Loucy (cell line): ENCODE results near the gene HHATL.
A peak's percentile ranks its signal among the peaks of the same experiment; 100 is the strongest.

Experiments used
- H2AFZ ChIP-seq: fragments of 200-600 bp; sonication (generic); 2 replicates; pipeline ENCODE4 v1.6.0; 2016; ENCODE audit warnings: antibody characterized with exemption, mild to moderate bottlenecking, low read length, moderate library complexity
- H3F3A ChIP-seq: fragments of 200-600 bp; 2 replicates; pipeline ENCODE4 v1.6.0; 2016; ENCODE audit warnings: antibody characterized with exemption, low read depth, mild to moderate bottlenecking
- H3K27me3 ChIP-seq: fragments of 200-600 bp; sonication (generic); 2 replicates; pipeline ENCODE4 v1.6.1; 2014; ENCODE audit warnings: low read length, mild to moderate bottlenecking; ENCODE audit not compliant: insufficient read depth, poor library complexity, severe bottlenecking
- H3K36me3 ChIP-seq: fragments of 200-600 bp; sonication (generic); 2 replicates; pipeline ENCODE4 v1.6.1; 2016; ENCODE audit warnings: low read length; ENCODE audit not compliant: insufficient read depth
- H3K4me1 ChIP-seq: fragments of 200-600 bp; sonication (generic); 2 replicates; pipeline ENCODE4 v1.5.1; 2014; ENCODE audit warnings: low read length, mild to moderate bottlenecking; ENCODE audit not compliant: insufficient read depth, poor library complexity, severe bottlenecking
- H3K4me2 ChIP-seq: fragments of 200-600 bp; sonication (generic); 2 replicates; pipeline ENCODE4 v1.6.0; 2014; ENCODE audit warnings: antibody characterized with exemption, low read length, low read depth, mild to moderate bottlenecking; ENCODE audit not compliant: poor library complexity, severe bottlenecking
- H3K4me3 ChIP-seq: fragments of 200-600 bp; sonication (generic); 2 replicates; pipeline ENCODE4 v1.5.1; 2014; ENCODE audit warnings: low read length, mild to moderate bottlenecking, mixed read lengths; ENCODE audit not compliant: poor library complexity, severe bottlenecking
- H3K79me2 ChIP-seq: fragments of 200-600 bp; sonication (generic); 2 replicates; pipeline ENCODE4 v1.6.1; 2014; ENCODE audit warnings: low read length; ENCODE audit not compliant: insufficient read depth
- H3K9ac ChIP-seq: fragments of 200-600 bp; sonication (generic); 2 replicates; pipeline ENCODE4 v1.6.0; 2014; ENCODE audit warnings: mild to moderate bottlenecking, low read depth, low read length, moderate library complexity; ENCODE audit not compliant: poor library complexity, severe bottlenecking
- H3K9me2 ChIP-seq: fragments of 200-600 bp; sonication (generic); replicated peaks from 2 replicates; pipeline ENCODE4 v1.6.1; 2016; ENCODE audit warnings: low read depth, low read length, mixed read lengths
- H3K9me3 ChIP-seq: fragments of 200-600 bp; sonication (generic); 2 replicates; pipeline ENCODE4 v1.6.1; 2014; ENCODE audit warnings: mild to moderate bottlenecking, antibody characterized with exemption, low read length, low read depth; ENCODE audit not compliant: insufficient read depth
- H4K20me1 ChIP-seq: fragments of 200-600 bp; sonication (generic); 2 replicates; pipeline ENCODE4 v1.6.0; 2014; ENCODE audit warnings: antibody characterized with exemption, low read length, mild to moderate bottlenecking; ENCODE audit not compliant: insufficient read depth, poor library complexity, severe bottlenecking
- EZH2phosphoT487 ChIP-seq: fragments of 200-600 bp; IDR thresholded peaks from 2 replicates; pipeline ENCODE4 v1.6.1; 2018; ENCODE audit warnings: antibody characterized with exemption, mild to moderate bottlenecking, moderate library complexity, borderline replicate concordance
- TF ChIP-seq, protein P1 (sequence below): fragments of 200-600 bp; sonication (generic); conservative IDR thresholded peaks from 2 replicates; pipeline ENCODE4 v1.5.1; 2014; ENCODE audit warnings: mild to moderate bottlenecking, antibody characterized with exemption, low read length

HHATL gene

DNA sequence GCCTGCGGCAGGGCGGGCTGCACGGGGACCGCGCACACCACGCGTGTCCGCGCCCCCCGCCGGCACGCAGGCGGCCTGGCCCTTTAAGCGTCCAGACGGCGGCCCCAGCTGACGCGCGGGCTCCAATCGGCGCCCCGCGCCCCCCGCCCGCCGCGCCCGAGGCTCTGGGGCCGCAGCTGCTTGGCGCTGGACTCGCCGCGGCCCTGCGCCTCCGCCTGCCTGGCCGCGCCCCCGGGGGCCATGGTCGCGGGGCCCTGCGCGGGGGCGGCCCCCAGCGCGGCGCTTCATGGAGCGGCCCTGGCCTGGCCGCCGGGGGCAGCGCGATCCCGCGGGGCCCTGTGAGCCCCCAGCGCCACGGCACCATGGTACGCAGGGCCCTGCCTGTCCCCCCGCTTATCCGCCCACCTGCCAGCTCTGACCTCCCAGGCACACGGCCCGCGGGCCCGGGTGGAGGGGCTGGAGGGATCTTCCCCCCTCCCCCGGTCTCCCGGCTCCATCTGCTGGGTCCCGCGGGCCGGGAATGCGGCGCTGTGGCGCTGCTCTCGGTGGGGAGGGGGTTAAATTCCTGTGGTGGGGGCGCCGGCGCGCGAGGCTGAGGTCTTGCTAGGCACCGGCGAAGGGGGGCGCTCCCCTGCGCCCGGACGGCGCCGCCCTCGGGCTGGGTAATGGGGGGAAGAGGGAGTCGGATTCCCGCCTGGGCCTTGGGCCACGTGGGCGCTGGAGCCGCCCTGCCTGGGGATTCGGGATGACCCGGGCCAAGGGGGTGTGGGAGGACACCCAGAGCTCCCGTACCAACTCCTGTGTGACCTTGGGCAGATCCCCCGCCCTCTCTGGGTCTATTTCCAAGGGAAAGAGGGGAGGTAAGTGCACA lies 48.0 kb downstream of the HHATL start:
- Histone ChIP-seq H3F3A (no peaks in the 10 kb centered on the region), H3K79me2 (no peaks in the 10 kb centered on the region), H3K9me2 (no peaks in the 10 kb centered on the region), H3K4me3 (peak overlapping the region; percentile 71), H3K9ac (peak overlapping the region; percentile 53), H3K4me1 (peaks cover 20% of the 10 kb centered on the region), H3K27me3 (no peaks in the 10 kb centered on the region), H3K36me3 (no peaks in the 10 kb centered on the region), H2AFZ (peak overlapping the region; percentile 66; the same call in 1 of the 2 replicates), H3K9me3 (no peaks in the 10 kb centered on the region), H3K4me2 (peak overlapping the region; percentile 73), H4K20me1 (no peaks in the 10 kb centered on the region)
- no peak for TF ChIP-seq EZH2phosphoT487
- TF ChIP-seq, protein P1, sequence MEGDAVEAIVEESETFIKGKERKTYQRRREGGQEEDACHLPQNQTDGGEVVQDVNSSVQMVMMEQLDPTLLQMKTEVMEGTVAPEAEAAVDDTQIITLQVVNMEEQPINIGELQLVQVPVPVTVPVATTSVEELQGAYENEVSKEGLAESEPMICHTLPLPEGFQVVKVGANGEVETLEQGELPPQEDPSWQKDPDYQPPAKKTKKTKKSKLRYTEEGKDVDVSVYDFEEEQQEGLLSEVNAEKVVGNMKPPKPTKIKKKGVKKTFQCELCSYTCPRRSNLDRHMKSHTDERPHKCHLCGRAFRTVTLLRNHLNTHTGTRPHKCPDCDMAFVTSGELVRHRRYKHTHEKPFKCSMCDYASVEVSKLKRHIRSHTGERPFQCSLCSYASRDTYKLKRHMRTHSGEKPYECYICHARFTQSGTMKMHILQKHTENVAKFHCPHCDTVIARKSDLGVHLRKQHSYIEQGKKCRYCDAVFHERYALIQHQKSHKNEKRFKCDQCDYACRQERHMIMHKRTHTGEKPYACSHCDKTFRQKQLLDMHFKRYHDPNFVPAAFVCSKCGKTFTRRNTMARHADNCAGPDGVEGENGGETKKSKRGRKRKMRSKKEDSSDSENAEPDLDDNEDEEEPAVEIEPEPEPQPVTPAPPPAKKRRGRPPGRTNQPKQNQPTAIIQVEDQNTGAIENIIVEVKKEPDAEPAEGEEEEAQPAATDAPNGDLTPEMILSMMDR: no peak

DNA sequence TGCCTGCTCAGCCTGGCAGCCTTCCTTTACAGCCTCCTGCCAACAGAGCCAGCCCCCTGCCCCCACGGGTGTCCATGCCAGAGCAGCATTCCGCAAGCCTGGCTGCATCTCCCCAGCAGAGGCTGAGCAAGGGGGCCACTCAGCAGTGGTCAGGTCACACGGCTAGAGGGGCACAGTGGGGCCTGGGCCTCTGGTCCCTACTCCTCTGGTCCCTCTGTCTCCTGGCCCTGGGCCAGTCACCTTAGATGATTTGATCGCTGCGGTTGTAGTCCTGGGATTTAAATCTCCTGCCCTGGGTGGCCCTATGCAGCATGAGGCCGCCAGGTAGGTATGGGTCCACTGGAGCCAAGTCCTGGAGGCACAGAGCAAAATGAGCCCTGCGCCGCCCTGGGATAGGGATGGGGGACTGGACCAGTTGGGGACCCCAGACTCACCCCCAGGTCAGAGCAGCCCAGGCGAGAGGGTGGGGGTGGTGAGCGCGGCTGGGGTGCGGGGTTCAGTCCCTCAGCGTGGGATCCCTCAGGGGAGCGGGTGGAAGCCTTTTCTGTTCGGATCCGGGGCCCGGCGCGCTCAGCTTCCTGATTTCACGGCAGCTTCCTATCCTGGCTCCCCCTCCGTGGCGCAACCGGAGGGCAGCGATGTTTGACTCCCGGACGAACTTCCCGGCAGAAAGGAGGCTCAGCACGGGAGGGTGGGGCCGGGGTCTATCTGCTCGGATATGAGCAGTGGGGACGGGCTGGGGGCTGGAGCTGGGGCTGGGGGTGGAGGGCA lies 48.9 kb downstream of the HHATL start, which contains the start of gene ZBTB47:
TSS of gene ZBTB47 (plus strand) at position 138 of the 771 bp plus-strand sequence. CDS start 4,659 bp downstream, outside the sequence.
- Histone ChIP-seq H3K4me3 (peak within 1 kb of the TSS; percentile 71), H2AFZ (peak within 1 kb of the TSS; percentile 66)

DNA sequence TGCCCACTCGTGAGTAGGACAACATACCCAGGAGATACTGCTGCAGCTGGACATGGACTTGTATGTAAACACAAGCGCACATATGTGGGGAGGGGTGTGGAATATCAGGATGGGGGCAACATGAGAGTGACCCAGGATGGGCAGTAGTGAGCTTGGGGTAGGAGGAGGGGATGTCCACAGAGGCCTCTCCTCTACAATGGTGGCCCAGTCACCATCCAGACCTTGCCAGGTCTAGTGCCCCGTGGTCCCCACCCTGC lies 49.4 kb downstream of the HHATL start:
- TF ChIP-seq EZH2phosphoT487: no peak
- TF ChIP-seq, protein P1: no peak
- no peaks in the 10 kb centered on the region for H3K9me2 ChIP-seq
- peak overlapping the region; percentile 54 for H3K4me2 ChIP-seq
- H3K79me2 ChIP-seq: no peaks in the 10 kb centered on the region
- H3K9ac ChIP-seq: peak overlapping the region; percentile 38
- peak overlapping the region; percentile 41; the same call in 1 of the 2 replicates for H2AFZ ChIP-seq
- H3K36me3 ChIP-seq: peaks cover 7% of the 10 kb centered on the region; the same call in 1 of the 2 replicates
- H3K4me3 ChIP-seq: peak overlapping the region; percentile 67
- H4K20me1 ChIP-seq: no peaks in the 10 kb centered on the region
- H3K4me1 ChIP-seq: peaks cover 20% of the 10 kb centered on the region
- no peaks in the 10 kb centered on the region for H3K9me3 ChIP-seq
- no peaks in the 10 kb centered on the region for H3F3A ChIP-seq
- H3K27me3 ChIP-seq: no peaks in the 10 kb centered on the region

More for the DNA sequence above, 48.9 kb downstream of the HHATL start, which contains the start of gene ZBTB47:
- H3K27me3 ChIP-seq: no peaks in the 10 kb centered on the region
- H3K79me2 ChIP-seq: no peaks in the 10 kb centered on the region
- H3K36me3 ChIP-seq: peaks cover 4% of the 10 kb centered on the region; the same call in 1 of the 2 replicates
- H3F3A ChIP-seq: no peaks in the 10 kb centered on the region
- H3K4me2 ChIP-seq: peak within 1 kb of the TSS; percentile 73
- no peaks in the 10 kb centered on the region for H3K9me2 ChIP-seq
- H3K4me1 ChIP-seq: peaks cover 20% of the 10 kb centered on the region
- peak within 1 kb of the TSS; percentile 53 for H3K9ac ChIP-seq
- H4K20me1 ChIP-seq: no peaks in the 10 kb centered on the region
- H3K9me3 ChIP-seq: no peaks in the 10 kb centered on the region
- TF ChIP-seq EZH2phosphoT487: no peak
- TF ChIP-seq, protein P1: no peak
